Stimulated activated CD4-positive, alpha-beta T cell treated with anti-CD3 and anti-CD28 coated beads, Interleukin-1b, Interleukin-23, amount 100 ng/mL, for 48 hours (primary cell): Measurements from ENCODE around the gene CDT1.
A peak's percentile ranks its signal among the peaks of the same experiment; 100 is the strongest.
"Not testable (repeated sequence)": the region's sequence is repeated elsewhere in the genome, so short reads cannot be mapped to it uniquely, and the experiment has no call there.

Experiments
- DNase-seq: peaks from one replicate; pipeline ENCODE4 v3.0.0-alpha.2; 2020

Gene CDT1

GRCh38 chr16:88784074-88784855 is 19.3 kb upstream of the CDT1 start:
- DNase-seq, result peak; percentile 48

- no peak for DNase-seq
Measured at GRCh38 chr16:88784856-88785105, 18.8 kb upstream of the CDT1 start.

- peak; percentile 67 for DNase-seq
Measured at GRCh38 chr16:88785106-88785924, 18.3 kb upstream of the CDT1 start, which contains the start of gene PIEZO1. TSS of gene PIEZO1 (minus strand) at chr16:88785220. CDS start at chr16:88784964, 256 bp downstream.

GRCh38 chr16:88787579-88788314 is 15.8 kb upstream of the CDT1 start:
- DNase-seq, result no peak

GRCh38 chr16:88788749-88789148 is 14.8 kb upstream of the CDT1 start:
- not testable (repeated sequence) for DNase-seq

- no peak for DNase-seq
Measured at GRCh38 chr16:88789594-88789993, 14.0 kb upstream of the CDT1 start.

GRCh38 chr16:88790312-88791211 is 13.0 kb upstream of the CDT1 start:
- peak; percentile 63 for DNase-seq

GRCh38 chr16:88792078-88792550 is 11.5 kb upstream of the CDT1 start:
- no peak for DNase-seq

GRCh38 chr16:88792668-88793250 is 10.8 kb upstream of the CDT1 start:
- no peak for DNase-seq

- DNase-seq, result no peak
Measured at GRCh38 chr16:88793251-88793954, 10.2 kb upstream of the CDT1 start.

- DNase-seq, result no peak
Measured at GRCh38 chr16:88796278-88796677, 7.3 kb upstream of the CDT1 start.

- no peak for DNase-seq
Measured at GRCh38 chr16:88798073-88798472, 5.5 kb upstream of the CDT1 start.

GRCh38 chr16:88798772-88799455 is 4.7 kb upstream of the CDT1 start:
- no peak for DNase-seq

GRCh38 chr16:88799569-88800276 is 3.9 kb upstream of the CDT1 start:
- no peak for DNase-seq

GRCh38 chr16:88800277-88800592 is 3.4 kb upstream of the CDT1 start:
- DNase-seq, result no peak

- DNase-seq, result no peak
Measured at GRCh38 chr16:88804173-88804551, 573 bp downstream of the CDT1 start.

- peak; percentile 64 for DNase-seq
Measured at GRCh38 chr16:88804552-88805339, 1.2 kb downstream of the CDT1 start.

- no peak for DNase-seq
Measured at GRCh38 chr16:88805340-88805715, 1.7 kb downstream of the CDT1 start.

- no peak for DNase-seq
Measured at GRCh38 chr16:88805887-88806393, 2.4 kb downstream of the CDT1 start.
